DMS53 treated with DMSO at 0.1 percent for 48 hours (cell line): ENCODE measurements around the gene IDH1.
"Not testable (repeated sequence)": the region's sequence is repeated elsewhere in the genome, so short reads cannot be mapped to it uniquely, and the experiment has no call there.

Experiments used
- DNase-seq: peaks from one replicate; lab custom pipeline; 2025; ENCODE audit not compliant: unreplicated experiment; lab: John Stamatoyannopoulos, UW

The IDH1 gene

GRCh38 chr2:208222351-208222750 lies 32.5 kb downstream of the IDH1 start:
- no peak for DNase-seq

GRCh38 chr2:208221873-208222272 lies 33.0 kb downstream of the IDH1 start:
- DNase-seq = not testable (repeated sequence)

GRCh38 chr2:208210688-208211451 lies 44.0 kb downstream of the IDH1 start:
- no peak for DNase-seq

GRCh38 chr2:208208335-208209085 lies 46.4 kb downstream of the IDH1 start:
- DNase-seq = no peak

- no peak for DNase-seq
Measured at GRCh38 chr2:208207769-208208168, 47.1 kb downstream of the IDH1 start.

- no peak for DNase-seq
Measured at GRCh38 chr2:208204166-208204565, 50.7 kb downstream of the IDH1 start.

GRCh38 chr2:208195531-208195930 lies 59.3 kb downstream of the IDH1 start:
- DNase-seq = no peak

- no peak for DNase-seq
Measured at GRCh38 chr2:208192611-208193236, 62.1 kb downstream of the IDH1 start.

- DNase-seq = no peak
Measured at GRCh38 chr2:208189810-208190503, 64.9 kb downstream of the IDH1 start, which contains the start of gene C2orf80. C2orf80 (minus strand) TSS chr2:208190030; CDS start chr2:208186986, 3,044 bp downstream.

- DNase-seq = no peak
Measured at GRCh38 chr2:208189069-208189809, 65.6 kb downstream of the IDH1 start.

GRCh38 chr2:208186893-208187292 lies 68.0 kb downstream of the IDH1 start:
- no peak for DNase-seq

- DNase-seq = no peak
Measured at GRCh38 chr2:208186465-208186864, 68.4 kb downstream of the IDH1 start.
